Stimulated activated CD8-positive, alpha-beta memory T cell treated with anti-CD3 and anti-CD28 coated beads, Interleukin-2, amount 100 ng/mL, for 1 hour (primary cell): ENCODE measurements around the gene COG5.

ENCODE experiments used
- DNase-seq, 2 donors: peaks; one replicate each; pipeline ENCODE4 v3.0.0-alpha.2; 2020; ENCODE audit warnings: low read depth in 2 of 2

COG5 gene

GRCh38 chr7:107394276-107394675 is 169.4 kb downstream of the COG5 start:
- DNase-seq: no peak

GRCh38 chr7:107392830-107393229 is 170.9 kb downstream of the COG5 start:
- no peak for DNase-seq

GRCh38 chr7:107390916-107391315 is 172.8 kb downstream of the COG5 start:
- DNase-seq: no peak

- no peak for DNase-seq
Measured at GRCh38 chr7:107388604-107389003, 175.1 kb downstream of the COG5 start.

GRCh38 chr7:107387573-107388219 is 176.0 kb downstream of the COG5 start:
- no peak for DNase-seq

- no peak for DNase-seq
Measured at GRCh38 chr7:107387128-107387527, 176.6 kb downstream of the COG5 start.

- DNase-seq: no peak
Measured at GRCh38 chr7:107386548-107387102, 177.1 kb downstream of the COG5 start.

- DNase-seq: no peak
Measured at GRCh38 chr7:107384025-107384424, 179.7 kb downstream of the COG5 start.

GRCh38 chr7:107383203-107383602 is 180.5 kb downstream of the COG5 start:
- DNase-seq: no peak

GRCh38 chr7:107381453-107381852 is 182.3 kb downstream of the COG5 start:
- no peak for DNase-seq

GRCh38 chr7:107373354-107373753 is 190.4 kb downstream of the COG5 start:
- no peak for DNase-seq

GRCh38 chr7:107372298-107372697 is 191.4 kb downstream of the COG5 start:
- no peak for DNase-seq

GRCh38 chr7:107370816-107371215 is 192.9 kb downstream of the COG5 start:
- no peak for DNase-seq

GRCh38 chr7:107364787-107365186 is 198.9 kb downstream of the COG5 start:
- no peak for DNase-seq

GRCh38 chr7:107359520-107360316 is 204.0 kb downstream of the COG5 start:
- DNase-seq: no peak

GRCh38 chr7:107355616-107356015 is 208.1 kb downstream of the COG5 start:
- DNase-seq: no peak

- DNase-seq: no peak
Measured at GRCh38 chr7:107354640-107355039, 209.1 kb downstream of the COG5 start.

- DNase-seq: no peak
Measured at GRCh38 chr7:107353701-107354100, 210.0 kb downstream of the COG5 start.

GRCh38 chr7:107345898-107346297 is 217.8 kb downstream of the COG5 start:
- no peak for DNase-seq

- no peak for DNase-seq
Measured at GRCh38 chr7:107344799-107345198, 218.9 kb downstream of the COG5 start.

- DNase-seq: no peak
Measured at GRCh38 chr7:107344286-107344685, 219.4 kb downstream of the COG5 start.

- DNase-seq: no peak
Measured at GRCh38 chr7:107338080-107338479, 225.6 kb downstream of the COG5 start.
